ENCODE results near the gene NLN. TPM values are rescaled to one million over a fixed set of nuclear protein-coding genes. Genes with fewer than 3 reads are reported as not detected.

NLN gene
- total and polyA plus RNA-seq, 2 of the 13 experiments (the other 11 are each of a cell fraction or from before 2014, with no cell fraction given): 11.9 to 36.7 TPM

DNA sequence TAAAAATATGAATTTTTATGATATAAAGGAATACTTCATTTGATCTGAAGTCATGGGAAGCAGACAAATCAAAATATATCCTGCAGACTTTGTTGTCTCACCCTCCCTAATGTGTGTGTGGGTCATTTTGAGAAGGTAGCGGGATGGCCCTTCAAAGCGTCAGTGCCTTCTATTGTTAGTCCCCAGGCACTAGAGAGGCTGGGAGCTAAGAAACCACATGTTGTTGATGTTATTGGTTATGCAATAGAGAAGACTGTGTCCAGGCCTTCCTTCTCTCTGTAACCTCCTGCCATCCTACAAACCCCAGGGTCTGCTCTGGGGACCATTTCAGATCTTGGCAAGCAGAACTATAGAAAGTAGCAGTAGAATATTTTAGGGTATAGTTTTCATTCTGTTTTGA is 94.7 kb downstream of the NLN start:
- intact Hi-C loops (cut with micrococcal nuclease; ENCODE audit: unreplicated experiment) (no loop called here), in situ Hi-C loops (cut with HindIII; ENCODE audit: extremely low pct_ligation_motif_present, low pct_unique_long_range_greater_than_20kb) (no loop called here)
- Histone ChIP-seq H3K4me1 (ENCODE audit: insufficient read depth, low read length) (peaks cover 12% of the 10 kb centered on the region), H2AFZ (ENCODE audit: low read length) (no peak overlapping the region), H3K36me3 (replicated peaks in 1 of 2; ENCODE audit: control insufficient read depth in 1 of 2, insufficient read depth in 2 of 2, low read length in 2 of 2) (peaks cover 4 to 22% of the 10 kb centered on the region in 2 experiments; a peak in 3 of 5 replicates), H3K27ac (ENCODE audit: extremely low read length, insufficient read depth, low read length) (no peak overlapping the region), H4K20me1 (ENCODE audit: insufficient read depth, low read length) (no peaks in the 10 kb centered on the region), H3K4me2 (ENCODE audit: low read depth, low read length) (no peak overlapping the region), H3K27me3 (ENCODE audit: control insufficient read depth in 1 of 2, insufficient read depth in 2 of 2, low read length in 2 of 2) (no peaks in the 10 kb centered on the region), H3K4me3 (replicated peaks in 1 of 3; ENCODE audit: insufficient read depth in 1 of 3, low read depth in 2 of 3, low read length in 3 of 3) (no peak overlapping the region), H3K9ac (ENCODE audit: insufficient read depth, low read depth, low read length) (no peak overlapping the region), H3K79me2 (ENCODE audit: insufficient read depth, low read length) (no peaks in the 10 kb centered on the region), H3K9me3 (ENCODE audit: low read length) (no peaks in the 10 kb centered on the region)
- no TSS peak for BruUV-seq (replicated peaks)
- TF ChIP-seq BRD4 (CRISPR knock-in tag; IDR thresholded peaks at IDR 0.05): no peak
- TF ChIP-seq, protein P1, sequence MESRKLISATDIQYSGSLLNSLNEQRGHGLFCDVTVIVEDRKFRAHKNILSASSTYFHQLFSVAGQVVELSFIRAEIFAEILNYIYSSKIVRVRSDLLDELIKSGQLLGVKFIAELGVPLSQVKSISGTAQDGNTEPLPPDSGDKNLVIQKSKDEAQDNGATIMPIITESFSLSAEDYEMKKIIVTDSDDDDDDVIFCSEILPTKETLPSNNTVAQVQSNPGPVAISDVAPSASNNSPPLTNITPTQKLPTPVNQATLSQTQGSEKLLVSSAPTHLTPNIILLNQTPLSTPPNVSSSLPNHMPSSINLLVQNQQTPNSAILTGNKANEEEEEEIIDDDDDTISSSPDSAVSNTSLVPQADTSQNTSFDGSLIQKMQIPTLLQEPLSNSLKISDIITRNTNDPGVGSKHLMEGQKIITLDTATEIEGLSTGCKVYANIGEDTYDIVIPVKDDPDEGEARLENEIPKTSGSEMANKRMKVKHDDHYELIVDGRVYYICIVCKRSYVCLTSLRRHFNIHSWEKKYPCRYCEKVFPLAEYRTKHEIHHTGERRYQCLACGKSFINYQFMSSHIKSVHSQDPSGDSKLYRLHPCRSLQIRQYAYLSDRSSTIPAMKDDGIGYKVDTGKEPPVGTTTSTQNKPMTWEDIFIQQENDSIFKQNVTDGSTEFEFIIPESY (CRISPR knock-in tag; IDR thresholded peaks at IDR 0.05): 0 out of 2 replicates have a peak, but pooled peaks have one; percentile 18
- 100% methylated on average over 2 of the region's 2 CpGs for WGBS (ENCODE audit: low lambda C conversion rate)
- POLR2A ChIA-PET: no interaction called here
- FAIRE-seq (no peak), ATAC-seq (no peak), DNase-seq (ENCODE audit: low spot score) (no peak)
- CTCF ChIA-PET (ENCODE audit: low intra/inter-chr PET ratio, low total read pairs): no interaction called here

DNA sequence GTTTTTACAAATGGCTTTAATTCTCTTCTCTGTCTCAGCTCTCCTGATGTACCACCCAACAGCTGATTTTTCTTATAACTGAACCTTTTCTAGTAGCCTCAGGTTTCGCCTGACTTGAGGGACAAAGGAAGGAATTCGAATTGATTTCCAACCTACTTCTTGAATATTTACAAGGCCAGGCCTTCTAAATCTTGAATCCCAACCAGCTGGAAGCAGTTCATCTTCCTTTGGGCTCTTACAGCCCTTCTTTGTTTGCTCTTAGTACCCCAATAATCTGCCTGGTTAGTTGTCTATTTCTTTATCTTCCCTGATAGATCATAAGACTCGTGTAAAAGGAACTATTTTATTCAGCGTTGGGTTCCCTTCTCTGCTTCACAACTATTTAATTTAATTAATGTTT is 95.9 kb downstream of the NLN start:
- H3K27ac ChIP-seq (ENCODE audit: extremely low read length, insufficient read depth, low read length): no peak overlapping the region
- H3K79me2 ChIP-seq (ENCODE audit: insufficient read depth, low read length): no peaks in the 10 kb centered on the region
- H3K9me3 ChIP-seq (ENCODE audit: low read length): no peaks in the 10 kb centered on the region
- H3K4me3 ChIP-seq (replicated peaks in 1 of 3; ENCODE audit: insufficient read depth in 1 of 3, low read depth in 2 of 3, low read length in 3 of 3): no peak overlapping the region
- no peaks in the 10 kb centered on the region for H4K20me1 ChIP-seq (ENCODE audit: insufficient read depth, low read length)
- H3K9ac ChIP-seq (ENCODE audit: insufficient read depth, low read depth, low read length): no peak overlapping the region
- no peak for FAIRE-seq
- TF ChIP-seq, protein P2, sequence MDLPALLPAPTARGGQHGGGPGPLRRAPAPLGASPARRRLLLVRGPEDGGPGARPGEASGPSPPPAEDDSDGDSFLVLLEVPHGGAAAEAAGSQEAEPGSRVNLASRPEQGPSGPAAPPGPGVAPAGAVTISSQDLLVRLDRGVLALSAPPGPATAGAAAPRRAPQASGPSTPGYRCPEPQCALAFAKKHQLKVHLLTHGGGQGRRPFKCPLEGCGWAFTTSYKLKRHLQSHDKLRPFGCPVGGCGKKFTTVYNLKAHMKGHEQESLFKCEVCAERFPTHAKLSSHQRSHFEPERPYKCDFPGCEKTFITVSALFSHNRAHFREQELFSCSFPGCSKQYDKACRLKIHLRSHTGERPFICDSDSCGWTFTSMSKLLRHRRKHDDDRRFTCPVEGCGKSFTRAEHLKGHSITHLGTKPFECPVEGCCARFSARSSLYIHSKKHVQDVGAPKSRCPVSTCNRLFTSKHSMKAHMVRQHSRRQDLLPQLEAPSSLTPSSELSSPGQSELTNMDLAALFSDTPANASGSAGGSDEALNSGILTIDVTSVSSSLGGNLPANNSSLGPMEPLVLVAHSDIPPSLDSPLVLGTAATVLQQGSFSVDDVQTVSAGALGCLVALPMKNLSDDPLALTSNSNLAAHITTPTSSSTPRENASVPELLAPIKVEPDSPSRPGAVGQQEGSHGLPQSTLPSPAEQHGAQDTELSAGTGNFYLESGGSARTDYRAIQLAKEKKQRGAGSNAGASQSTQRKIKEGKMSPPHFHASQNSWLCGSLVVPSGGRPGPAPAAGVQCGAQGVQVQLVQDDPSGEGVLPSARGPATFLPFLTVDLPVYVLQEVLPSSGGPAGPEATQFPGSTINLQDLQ (CRISPR knock-in tag; IDR thresholded peaks at IDR 0.05): no peak
- no peak for TF ChIP-seq PHF20 (CRISPR knock-in tag; IDR thresholded peaks at IDR 0.05)
- TF ChIP-seq, protein P3, sequence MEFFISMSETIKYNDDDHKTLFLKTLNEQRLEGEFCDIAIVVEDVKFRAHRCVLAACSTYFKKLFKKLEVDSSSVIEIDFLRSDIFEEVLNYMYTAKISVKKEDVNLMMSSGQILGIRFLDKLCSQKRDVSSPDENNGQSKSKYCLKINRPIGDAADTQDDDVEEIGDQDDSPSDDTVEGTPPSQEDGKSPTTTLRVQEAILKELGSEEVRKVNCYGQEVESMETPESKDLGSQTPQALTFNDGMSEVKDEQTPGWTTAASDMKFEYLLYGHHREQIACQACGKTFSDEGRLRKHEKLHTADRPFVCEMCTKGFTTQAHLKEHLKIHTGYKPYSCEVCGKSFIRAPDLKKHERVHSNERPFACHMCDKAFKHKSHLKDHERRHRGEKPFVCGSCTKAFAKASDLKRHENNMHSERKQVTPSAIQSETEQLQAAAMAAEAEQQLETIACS (CRISPR knock-in tag; IDR thresholded peaks at IDR 0.05): no peak
- CTCF ChIA-PET (ENCODE audit: low intra/inter-chr PET ratio, low total read pairs): no interaction called here
- no peak overlapping the region for H2AFZ ChIP-seq (ENCODE audit: low read length)
- no peaks in the 10 kb centered on the region for H3K27me3 ChIP-seq (ENCODE audit: control insufficient read depth in 1 of 2, insufficient read depth in 2 of 2, low read length in 2 of 2)
- no peak for DNase-seq (ENCODE audit: low spot score)
- peaks cover 12% of the 10 kb centered on the region for H3K4me1 ChIP-seq (ENCODE audit: insufficient read depth, low read length)
- peaks cover 4 to 16% of the 10 kb centered on the region in 2 experiments; a peak in 4 of 5 replicates for H3K36me3 ChIP-seq (replicated peaks in 1 of 2; ENCODE audit: control insufficient read depth in 1 of 2, insufficient read depth in 2 of 2, low read length in 2 of 2)
- WGBS (ENCODE audit: low lambda C conversion rate): 84% methylated on average over 4 of the region's 4 CpGs
- H3K4me2 ChIP-seq (ENCODE audit: low read depth, low read length): no peak overlapping the region
- in situ Hi-C loops (cut with HindIII; ENCODE audit: extremely low pct_ligation_motif_present, low pct_unique_long_range_greater_than_20kb) (no loop called here), intact Hi-C loops (cut with micrococcal nuclease; ENCODE audit: unreplicated experiment) (no loop called here)
- POLR2A ChIA-PET: no interaction called here
- ATAC-seq: no peak
- no TSS peak for BruUV-seq (replicated peaks)

All from HepG2 (cell line).